ENCODE measurements around the gene MUC5B.

DNA sequence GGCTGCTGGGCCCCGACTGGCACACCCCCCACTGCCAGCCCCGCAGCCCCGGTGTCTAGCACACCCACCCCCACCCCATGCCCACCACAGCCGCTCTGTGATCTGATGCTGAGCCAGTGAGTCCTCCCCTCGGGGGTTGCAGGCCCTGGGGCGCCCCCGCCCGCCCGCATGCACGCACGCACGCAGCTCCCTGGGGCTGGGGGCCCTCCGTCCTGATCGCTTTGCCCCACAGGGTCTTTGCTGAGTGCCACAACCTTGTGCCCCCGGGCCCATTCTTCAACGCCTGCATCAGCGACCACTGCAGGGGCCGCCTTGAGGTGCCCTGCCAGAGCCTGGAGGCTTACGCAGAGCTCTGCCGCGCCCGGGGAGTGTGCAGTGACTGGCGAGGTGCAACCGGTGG is 32.3 kb downstream of the MUC5B start:
- TF ChIP-seq, protein P1, sequence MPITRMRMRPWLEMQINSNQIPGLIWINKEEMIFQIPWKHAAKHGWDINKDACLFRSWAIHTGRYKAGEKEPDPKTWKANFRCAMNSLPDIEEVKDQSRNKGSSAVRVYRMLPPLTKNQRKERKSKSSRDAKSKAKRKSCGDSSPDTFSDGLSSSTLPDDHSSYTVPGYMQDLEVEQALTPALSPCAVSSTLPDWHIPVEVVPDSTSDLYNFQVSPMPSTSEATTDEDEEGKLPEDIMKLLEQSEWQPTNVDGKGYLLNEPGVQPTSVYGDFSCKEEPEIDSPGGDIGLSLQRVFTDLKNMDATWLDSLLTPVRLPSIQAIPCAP (CRISPR knock-in tag; IDR thresholded peaks at IDR 0.05), result no peak
- no peak for TF ChIP-seq CTCF (IDR thresholded peaks at IDR 0.05)
- TF ChIP-seq, protein P2, sequence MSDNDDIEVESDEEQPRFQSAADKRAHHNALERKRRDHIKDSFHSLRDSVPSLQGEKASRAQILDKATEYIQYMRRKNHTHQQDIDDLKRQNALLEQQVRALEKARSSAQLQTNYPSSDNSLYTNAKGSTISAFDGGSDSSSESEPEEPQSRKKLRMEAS (CRISPR knock-in tag; IDR thresholded peaks at IDR 0.05), result no peak
- TF ChIP-seq NFYB (CRISPR knock-in tag; conservative IDR thresholded peaks at IDR 0.05; ENCODE audit: low read depth), result no peak
- TF ChIP-seq ZNF219 (CRISPR knock-in tag; IDR thresholded peaks at IDR 0.05; ENCODE audit: borderline replicate concordance), result no peak
- TF ChIP-seq MYBL2 (CRISPR knock-in tag; IDR thresholded peaks at IDR 0.05), result no peak
- TF ChIP-seq MLX (CRISPR knock-in tag; IDR thresholded peaks at IDR 0.05), result no peak
- TF ChIP-seq, protein P3, sequence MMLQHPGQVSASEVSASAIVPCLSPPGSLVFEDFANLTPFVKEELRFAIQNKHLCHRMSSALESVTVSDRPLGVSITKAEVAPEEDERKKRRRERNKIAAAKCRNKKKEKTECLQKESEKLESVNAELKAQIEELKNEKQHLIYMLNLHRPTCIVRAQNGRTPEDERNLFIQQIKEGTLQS (CRISPR knock-in tag; conservative IDR thresholded peaks at IDR 0.05), result no peak
- no peak for TF ChIP-seq ZNF532 (CRISPR knock-in tag; IDR thresholded peaks at IDR 0.05; ENCODE audit: borderline replicate concordance)
- TF ChIP-seq, protein P4, sequence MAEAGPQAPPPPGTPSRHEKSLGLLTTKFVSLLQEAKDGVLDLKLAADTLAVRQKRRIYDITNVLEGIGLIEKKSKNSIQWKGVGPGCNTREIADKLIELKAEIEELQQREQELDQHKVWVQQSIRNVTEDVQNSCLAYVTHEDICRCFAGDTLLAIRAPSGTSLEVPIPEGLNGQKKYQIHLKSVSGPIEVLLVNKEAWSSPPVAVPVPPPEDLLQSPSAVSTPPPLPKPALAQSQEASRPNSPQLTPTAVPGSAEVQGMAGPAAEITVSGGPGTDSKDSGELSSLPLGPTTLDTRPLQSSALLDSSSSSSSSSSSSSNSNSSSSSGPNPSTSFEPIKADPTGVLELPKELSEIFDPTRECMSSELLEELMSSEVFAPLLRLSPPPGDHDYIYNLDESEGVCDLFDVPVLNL (CRISPR knock-in tag; IDR thresholded peaks at IDR 0.05; ENCODE audit: borderline replicate concordance, low read depth), result no peak
- no peak for TF ChIP-seq ELF4 (CRISPR knock-in tag; IDR thresholded peaks at IDR 0.05; ENCODE audit: low read depth)
- TF ChIP-seq, protein P5, sequence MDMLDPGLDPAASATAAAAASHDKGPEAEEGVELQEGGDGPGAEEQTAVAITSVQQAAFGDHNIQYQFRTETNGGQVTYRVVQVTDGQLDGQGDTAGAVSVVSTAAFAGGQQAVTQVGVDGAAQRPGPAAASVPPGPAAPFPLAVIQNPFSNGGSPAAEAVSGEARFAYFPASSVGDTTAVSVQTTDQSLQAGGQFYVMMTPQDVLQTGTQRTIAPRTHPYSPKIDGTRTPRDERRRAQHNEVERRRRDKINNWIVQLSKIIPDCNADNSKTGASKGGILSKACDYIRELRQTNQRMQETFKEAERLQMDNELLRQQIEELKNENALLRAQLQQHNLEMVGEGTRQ (CRISPR knock-in tag; IDR thresholded peaks at IDR 0.05), result no peak
- TF ChIP-seq AR (CRISPR knock-in tag; IDR thresholded peaks at IDR 0.05), result no peak
- TF ChIP-seq ZNF121 (CRISPR knock-in tag; IDR thresholded peaks at IDR 0.05), result no peak

Measured in WTC11 (cell line).